Mucosa of rectum (tissue), 2 donors: Measurements from ENCODE around the gene UPK1B.
"Not testable (repeated sequence)": the region's sequence is repeated elsewhere in the genome, so short reads cannot be mapped to it uniquely, and the experiment has no call there.

Experiments used
- H3K27ac ChIP-seq, 2 donors: one replicate each; pipeline ENCODE4 v1.7.0; 2013; ENCODE audit warnings: inconsistent platforms in 2 of 2, low read depth in 2 of 2, low read length in 2 of 2
- H3K27me3 ChIP-seq, 2 donors: one replicate each; pipeline ENCODE4 v1.7.0; 2013; ENCODE audit warnings: low read length in 2 of 2; ENCODE audit not compliant: control insufficient read depth in 2 of 2, insufficient read depth in 2 of 2
- H3K36me3 ChIP-seq, 2 donors: one replicate each; pipeline ENCODE4 v1.7.0; 2013; ENCODE audit warnings: low read length in 2 of 2; ENCODE audit not compliant: control insufficient read depth in 2 of 2, insufficient read depth in 2 of 2
- H3K4me1 ChIP-seq, 2 donors: one replicate each; pipeline ENCODE4 v1.7.0; 2013; ENCODE audit warnings: low read length in 2 of 2, mild to moderate bottlenecking in 1 of 2; ENCODE audit not compliant: control insufficient read depth in 2 of 2, insufficient read depth in 2 of 2
- H3K4me3 ChIP-seq, 2 donors: one replicate each; pipeline ENCODE4 v1.7.0; 2013; ENCODE audit warnings: low read length in 2 of 2
- H3K9ac ChIP-seq, 2 donors: one replicate each; pipeline ENCODE4 v1.7.0; 2013; ENCODE audit warnings: low read length in 2 of 2, low read depth in 1 of 2, mild to moderate bottlenecking in 1 of 2
- H3K9me3 ChIP-seq, 2 donors: one replicate each; pipeline ENCODE4 v1.7.0; 2013; ENCODE audit warnings: low read length in 2 of 2; ENCODE audit not compliant: control insufficient read depth in 2 of 2
- donor health status: healthy.
- donor health status: Normal muscosa, but diverticular disease.

Gene UPK1B

DNA sequence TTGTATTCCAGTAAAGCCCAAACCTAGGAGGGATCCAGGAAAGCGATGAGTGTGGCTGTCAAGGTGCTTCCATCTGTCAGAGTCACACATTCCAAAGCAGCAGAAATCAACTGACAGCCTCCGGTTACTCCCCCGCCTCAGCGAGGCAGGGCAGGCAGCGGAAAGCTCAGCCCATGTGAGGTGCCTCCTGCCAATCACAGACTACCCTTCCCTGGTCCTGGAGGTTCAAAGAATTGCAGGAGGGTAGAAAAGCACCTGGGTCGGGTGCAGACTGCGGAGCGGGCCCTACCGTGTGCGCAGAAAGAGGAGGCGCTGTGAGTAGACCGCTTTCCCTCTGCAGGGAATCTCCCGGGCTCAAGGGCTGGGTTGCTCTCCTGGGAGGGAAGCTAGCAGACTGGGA lies at the start of gene UPK1B:
TSS of gene UPK1B (plus strand) at position 274 of the 400 bp plus-strand sequence. CDS start 13,144 bp downstream, outside the sequence.
- Histone ChIP-seq H3K9ac (no peak within 1 kb of the TSS), H3K27me3 (no peaks in the 10 kb centered on the region), H3K9me3 (no peaks in the 10 kb centered on the region), H3K27ac (no peak within 1 kb of the TSS), H3K36me3 (no peaks in the 10 kb centered on the region), H3K4me1 (peaks cover 0 to 9% of the 10 kb centered on the region in 2 donors), H3K4me3 (no peak within 1 kb of the TSS)

DNA sequence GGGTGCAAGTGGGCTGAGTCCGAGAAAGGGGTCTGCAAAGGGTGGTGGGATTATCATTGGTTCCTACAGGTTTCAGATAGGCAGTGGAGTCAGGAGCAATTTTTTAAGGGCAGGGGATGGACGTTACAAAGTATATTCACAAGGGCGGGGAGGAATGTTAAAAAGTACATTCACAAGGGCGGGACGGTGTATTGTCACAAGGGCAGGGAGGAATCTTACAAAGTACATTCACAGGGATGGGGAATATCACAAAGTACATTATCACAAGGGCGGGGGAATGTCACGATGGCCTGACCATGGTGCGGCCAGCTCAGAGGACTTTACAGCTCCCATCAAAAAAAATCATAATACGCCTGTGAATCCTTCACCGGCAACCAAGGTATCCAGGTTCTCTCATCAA lies 48.1 kb upstream of the UPK1B start:
- Histone ChIP-seq H3K9ac (no peak overlapping the region), H3K4me3 (no peak overlapping the region), H3K36me3 (no peaks in the 10 kb centered on the region), H3K27ac (no peak overlapping the region), H3K9me3 (no peaks in the 10 kb centered on the region), H3K4me1 (no peaks in the 10 kb centered on the region), H3K27me3 (no peaks in the 10 kb centered on the region)

DNA sequence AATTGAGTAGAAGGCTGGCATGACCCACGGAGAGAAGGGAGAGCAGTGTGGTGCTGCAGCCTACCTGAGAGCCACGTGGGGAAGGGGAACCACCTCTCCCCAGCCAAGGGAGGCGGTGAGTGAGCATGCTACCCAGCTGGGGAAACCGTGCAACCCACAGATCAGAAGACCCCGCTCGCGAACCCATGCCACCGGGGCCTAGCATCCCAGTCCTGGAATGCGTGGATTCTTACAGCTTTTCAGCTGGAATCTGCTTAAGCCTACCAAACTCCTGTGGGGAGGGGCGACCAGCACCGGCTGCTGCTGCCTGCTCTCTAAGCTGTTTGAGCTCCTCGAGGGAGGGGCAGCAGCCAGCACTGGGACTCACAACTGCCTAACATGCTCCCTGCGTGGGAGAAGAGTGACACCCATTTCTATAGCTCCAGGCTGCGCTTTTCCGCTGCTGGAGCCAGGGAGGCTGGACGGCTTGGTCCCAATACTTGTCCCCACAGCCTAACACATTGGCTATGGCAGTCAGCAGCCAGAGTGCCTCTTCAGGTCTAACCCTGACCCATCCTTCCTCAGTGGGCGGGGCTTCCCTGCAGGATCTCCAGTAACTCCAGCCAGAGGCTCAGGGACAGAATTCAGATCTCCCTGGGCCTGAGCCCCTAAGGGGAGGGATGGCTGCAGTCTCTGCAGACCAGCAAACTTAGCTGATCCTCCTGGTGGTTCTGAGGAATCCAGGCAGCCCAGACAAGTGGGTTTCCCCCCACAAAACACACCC lies 47.5 kb upstream of the UPK1B start:
- H3K9me3 ChIP-seq, result no peaks in the 10 kb centered on the region
- no peak overlapping the region for H3K9ac ChIP-seq
- H3K27me3 ChIP-seq, result no peaks in the 10 kb centered on the region
- H3K27ac ChIP-seq, result no peak overlapping the region
- no peaks in the 10 kb centered on the region for H3K36me3 ChIP-seq
- no peaks in the 10 kb centered on the region for H3K4me1 ChIP-seq
- H3K4me3 ChIP-seq, result no peak overlapping the region

DNA sequence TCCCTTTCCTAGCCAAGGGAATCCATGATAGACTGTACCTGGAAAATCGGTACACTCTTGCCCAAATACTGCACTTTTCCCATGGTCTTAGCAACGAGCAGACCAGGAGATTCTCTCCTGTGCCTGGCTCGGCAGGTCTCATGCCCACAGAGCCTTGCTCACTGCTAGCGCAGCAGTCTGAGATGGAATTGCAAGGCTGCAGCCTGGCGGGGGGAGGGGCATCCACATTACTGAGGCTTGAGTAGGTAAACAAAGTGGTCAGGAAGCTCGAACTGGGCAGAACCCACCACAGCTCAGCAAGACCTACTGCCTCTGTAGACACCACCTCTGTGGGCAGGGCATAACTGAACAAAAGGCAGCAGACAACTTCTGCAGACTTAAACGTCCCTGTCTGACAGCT lies 43.1 kb upstream of the UPK1B start:
- H3K27ac ChIP-seq, H3K36me3 ChIP-seq, H3K9me3 ChIP-seq, H3K4me1 ChIP-seq, H3K9ac ChIP-seq, H3K27me3 ChIP-seq, H3K4me3 ChIP-seq: not testable (repeated sequence)

DNA sequence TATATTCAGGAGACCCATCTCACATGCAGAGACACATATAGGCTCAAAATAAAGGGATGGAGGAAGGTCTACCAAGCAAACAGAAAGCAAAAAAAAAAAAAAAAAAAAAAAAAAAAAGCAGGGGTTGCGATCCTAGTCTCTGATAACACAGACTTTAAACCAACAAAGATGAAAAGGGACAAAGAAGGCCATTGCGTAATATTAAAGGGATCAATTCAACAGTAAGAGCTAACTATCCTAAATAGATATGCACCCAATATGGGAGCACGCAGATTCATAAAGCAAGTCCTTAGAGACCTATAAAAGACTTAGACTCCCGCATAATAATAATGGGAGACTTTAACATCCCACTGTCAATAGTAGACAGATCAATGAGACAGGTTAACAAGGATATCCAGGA lies 41.1 kb upstream of the UPK1B start:
- not testable (repeated sequence) for H3K9me3 ChIP-seq, H3K4me1 ChIP-seq, H3K27me3 ChIP-seq, H3K36me3 ChIP-seq, H3K27ac ChIP-seq, H3K9ac ChIP-seq, H3K4me3 ChIP-seq

DNA sequence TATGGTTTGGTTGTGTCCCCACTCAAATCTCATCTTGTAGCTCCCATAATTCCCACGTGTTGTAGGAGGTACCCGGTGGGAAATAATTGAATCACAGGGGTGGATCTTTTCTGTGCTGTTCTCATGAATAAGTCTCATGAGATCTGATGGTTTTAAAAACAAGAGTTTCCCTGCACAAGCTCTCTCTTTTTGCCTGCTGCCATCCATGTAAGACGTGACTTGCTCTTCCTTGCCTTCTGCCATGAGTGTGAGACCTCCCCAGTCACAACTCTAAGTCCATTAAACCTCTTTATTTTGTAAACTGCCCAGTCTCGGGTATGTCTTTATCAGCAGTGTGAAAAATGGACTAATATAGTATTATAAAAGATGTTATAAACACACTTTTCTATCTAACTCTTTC lies 34.0 kb upstream of the UPK1B start:
- not testable (repeated sequence) for H3K9me3 ChIP-seq, H3K27me3 ChIP-seq, H3K4me3 ChIP-seq, H3K4me1 ChIP-seq, H3K36me3 ChIP-seq, H3K27ac ChIP-seq, H3K9ac ChIP-seq

DNA sequence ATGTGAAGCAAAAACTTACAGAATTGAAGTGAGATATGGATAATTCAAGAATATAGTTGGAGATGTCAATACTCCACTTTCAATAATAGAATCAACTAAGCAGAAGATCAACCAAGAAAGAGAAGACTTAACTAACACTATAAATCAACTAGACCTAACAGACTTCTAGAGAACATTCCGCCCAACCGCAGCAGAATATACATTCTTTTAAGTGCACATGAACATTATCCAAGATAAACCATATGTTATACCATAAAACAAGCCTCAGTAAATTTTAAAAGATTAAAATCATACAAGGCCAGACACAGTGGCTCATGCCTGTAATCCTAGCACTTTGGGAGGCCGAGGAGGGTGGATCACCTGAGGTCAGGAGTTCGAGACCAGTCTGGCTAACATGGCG lies 32.9 kb upstream of the UPK1B start:
- no peak overlapping the region for H3K4me3 ChIP-seq
- no peaks in the 10 kb centered on the region for H3K9me3 ChIP-seq
- H3K27ac ChIP-seq, result no peak overlapping the region
- H3K36me3 ChIP-seq, result no peaks in the 10 kb centered on the region
- no peaks in the 10 kb centered on the region for H3K27me3 ChIP-seq
- H3K4me1 ChIP-seq, result no peaks in the 10 kb centered on the region
- no peak overlapping the region for H3K9ac ChIP-seq

DNA sequence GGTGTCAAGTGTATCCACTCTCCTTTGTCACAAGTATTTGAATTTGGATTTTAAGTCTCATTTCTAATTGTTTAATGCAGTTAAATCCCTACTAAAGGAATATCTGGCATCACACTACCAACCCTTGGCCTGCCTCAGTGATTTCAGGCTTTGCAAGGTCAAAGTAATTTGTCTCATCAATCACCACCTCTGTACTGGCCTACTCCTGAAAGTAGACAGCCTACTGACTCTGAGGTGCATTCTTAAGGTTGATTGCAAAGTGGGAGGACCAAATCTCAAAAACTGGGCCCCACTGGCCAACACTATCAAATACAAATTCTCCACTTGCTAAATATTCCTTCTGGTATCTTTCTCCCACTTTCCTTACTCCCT lies 28.3 kb upstream of the UPK1B start:
- H3K4me1 ChIP-seq, result no peaks in the 10 kb centered on the region
- H3K27ac ChIP-seq, result no peak overlapping the region
- no peak overlapping the region for H3K4me3 ChIP-seq
- no peak overlapping the region for H3K9ac ChIP-seq
- H3K27me3 ChIP-seq, result no peaks in the 10 kb centered on the region
- H3K36me3 ChIP-seq, result no peaks in the 10 kb centered on the region
- H3K9me3 ChIP-seq, result no peaks in the 10 kb centered on the region

DNA sequence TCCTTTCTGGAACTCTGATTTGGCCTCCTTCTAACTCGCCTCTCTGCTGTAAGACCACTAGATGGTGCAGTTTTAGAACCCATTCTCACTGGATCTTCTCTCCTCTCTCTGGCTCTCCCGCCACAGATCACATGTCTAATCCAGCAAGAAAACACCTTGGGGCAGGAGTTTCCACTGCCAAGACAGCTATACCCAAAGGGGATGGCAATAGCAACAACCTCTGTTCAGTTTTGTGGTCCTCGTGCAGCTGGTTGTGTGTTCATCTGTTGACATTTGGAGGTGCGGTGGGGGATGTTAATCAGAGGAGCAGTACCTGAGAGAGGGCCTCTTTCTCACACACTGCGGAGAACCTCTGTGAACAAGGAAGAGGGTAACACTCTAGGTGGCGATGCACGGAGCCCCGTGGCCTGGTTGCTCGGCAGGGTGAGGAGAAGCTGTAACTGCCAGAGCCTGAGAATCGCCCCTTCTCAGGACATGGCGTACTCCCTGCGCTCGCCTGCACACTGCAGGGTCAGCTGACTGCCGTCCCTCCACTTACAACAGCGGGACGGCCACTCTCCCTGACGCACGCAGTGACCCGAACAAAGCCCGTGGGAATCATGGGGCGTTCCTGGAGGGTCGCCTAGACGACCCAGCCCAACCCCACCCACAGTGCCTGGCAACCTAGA lies 27.8 kb upstream of the UPK1B start, which contains the start of gene TEX55:
TSS of gene TEX55 (plus strand) at position 666 of the 668 bp plus-strand sequence. CDS start 25 bp downstream, outside the sequence.
- no peaks in the 10 kb centered on the region for H3K4me1 ChIP-seq
- H3K9me3 ChIP-seq, result no peaks in the 10 kb centered on the region
- no peaks in the 10 kb centered on the region for H3K36me3 ChIP-seq
- H3K9ac ChIP-seq, result no peak within 1 kb of the TSS
- H3K27ac ChIP-seq, result no peak within 1 kb of the TSS
- H3K27me3 ChIP-seq, result no peaks in the 10 kb centered on the region
- no peak within 1 kb of the TSS for H3K4me3 ChIP-seq

DNA sequence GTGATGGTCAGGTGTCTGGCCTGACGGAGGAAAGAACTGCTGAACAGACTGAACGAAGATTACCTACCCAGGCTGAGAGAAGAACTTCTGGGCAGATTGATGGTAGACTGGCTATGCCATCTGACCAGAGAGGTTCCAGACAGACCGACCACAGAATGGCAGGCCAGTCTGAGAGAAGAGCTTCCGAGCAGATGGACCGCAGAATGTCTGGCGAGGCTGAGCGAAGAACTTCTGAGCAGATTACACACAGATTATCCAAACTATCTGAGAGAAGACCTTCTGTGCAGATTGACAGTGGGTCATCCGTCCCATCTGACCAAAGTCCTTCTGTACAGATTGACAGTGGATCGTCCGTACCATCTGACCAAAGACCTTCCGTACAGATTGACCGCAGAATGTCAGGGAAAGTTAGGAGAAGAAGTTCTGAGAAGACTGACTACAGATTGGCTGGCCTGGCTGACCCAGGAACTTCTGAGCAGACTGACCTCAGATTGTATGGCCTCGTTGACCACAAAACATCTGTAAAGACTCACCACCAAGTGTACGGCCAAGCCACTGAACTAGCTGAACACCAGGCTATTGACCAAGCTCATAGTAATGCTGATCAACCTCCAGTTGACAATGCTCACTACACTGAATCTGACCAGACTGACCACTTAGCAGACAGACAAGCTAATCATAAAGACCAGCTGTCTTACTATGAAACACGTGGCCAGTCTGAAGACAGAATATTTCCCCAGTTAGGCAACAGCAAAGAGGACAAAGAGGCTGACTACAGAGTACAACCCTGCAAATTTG lies 26.6 kb upstream of the UPK1B start:
- no peak overlapping the region for H3K4me3 ChIP-seq
- no peak overlapping the region for H3K27ac ChIP-seq
- H3K9me3 ChIP-seq, result no peaks in the 10 kb centered on the region
- no peaks in the 10 kb centered on the region for H3K36me3 ChIP-seq
- H3K27me3 ChIP-seq, result no peaks in the 10 kb centered on the region
- H3K4me1 ChIP-seq, result no peaks in the 10 kb centered on the region
- no peak overlapping the region for H3K9ac ChIP-seq
